Activated CD8-positive, alpha-beta memory T cell treated with anti-CD3 and anti-CD28 coated beads, Interleukin-2, amount 10 ng/mL, durations not matched to agents 7 days and 5 days (primary cell): Measurements from ENCODE around the gene CHST13. TPM values are rescaled to one million over a fixed set of nuclear protein-coding genes. Genes with fewer than 3 reads are reported as not detected.

Experiments
- ATAC-seq: fragments of 150-1000 bp; cut with Tn5 transposase; one replicate; pipeline ENCODE4 v1.10.0; 2021; ENCODE audit warnings: moderate library complexity
- CTCF ChIA-PET: fragments of 350-600 bp; sonication (Branson Sonifier 250); formaldehyde crosslinking; loops from one replicate; lab custom pipeline; 2021; ENCODE audit warnings: antibody characterized with exemption; lab: Charles Lee
- DNase-seq: peaks from one replicate; pipeline ENCODE4 v3.0.0-alpha.2; 2020
- H3K27ac Mint-ChIP-seq: one replicate; pipeline ENCODE4 v1.8.0; 2021; ENCODE audit warnings: mild to moderate bottlenecking, mixed read lengths
- H3K27me3 Mint-ChIP-seq: one replicate; pipeline ENCODE4 v1.8.0; 2021; ENCODE audit warnings: mixed read lengths
- H3K36me3 Mint-ChIP-seq: one replicate; pipeline ENCODE4 v1.8.0; 2021; ENCODE audit warnings: mild to moderate bottlenecking, mixed read lengths
- H3K4me1 Mint-ChIP-seq: one replicate; pipeline ENCODE4 v1.8.0; 2021; ENCODE audit warnings: mixed read lengths
- H3K4me3 Mint-ChIP-seq: one replicate; pipeline ENCODE4 v1.8.0; 2021; ENCODE audit warnings: mild to moderate bottlenecking, moderate library complexity, mixed read lengths
- H3K9me3 Mint-ChIP-seq: one replicate; pipeline ENCODE4 v1.8.0; 2022; ENCODE audit warnings: low read depth, mixed read lengths
- total RNA-seq, 2 experiments: library from RNA; stranded (reverse); gene quantifications; one replicate each; pipeline ENCODE4 v1.2.3, GENCODE V29; 2021

Gene CHST13
- total RNA-seq, 2 experiments from 2014 or later: not detected

DNA sequence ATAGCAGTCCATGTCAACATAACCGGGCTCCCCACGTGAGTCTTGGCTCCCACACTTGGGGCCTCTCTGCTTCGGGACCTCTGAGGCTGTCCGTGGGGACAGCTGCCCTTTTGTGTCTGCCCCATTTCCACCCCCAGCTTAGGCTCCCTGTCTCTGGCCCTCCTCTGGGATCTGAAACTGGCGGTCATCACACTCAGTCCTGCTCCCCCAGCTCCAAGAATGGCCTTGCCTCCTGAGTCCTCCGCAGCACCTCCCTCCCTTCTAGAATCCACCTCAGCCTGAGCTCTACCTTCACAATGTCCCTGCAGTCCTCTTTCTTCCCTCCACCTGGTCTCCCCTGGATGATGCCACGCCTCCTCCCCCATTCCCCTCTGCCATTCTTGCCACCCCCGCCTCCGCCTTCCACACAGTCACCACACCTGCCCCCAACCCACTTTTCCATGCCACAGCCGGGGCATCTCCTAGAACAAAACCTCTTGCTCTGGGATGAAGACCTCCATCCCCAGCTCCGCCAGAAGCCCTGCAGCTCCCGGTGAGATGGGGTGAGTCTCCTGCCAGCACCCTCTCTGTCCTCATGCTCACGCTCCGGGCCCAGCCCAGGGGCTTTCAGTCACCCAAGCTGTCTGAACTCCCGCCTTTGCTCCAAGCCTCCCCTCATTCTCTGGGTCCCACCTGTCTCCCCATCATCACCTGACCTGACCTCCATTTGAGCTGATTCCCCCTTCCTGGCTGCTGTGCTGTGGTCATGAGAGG is 41.3 kb upstream of the CHST13 start:
- no peaks in the 10 kb centered on the region for H3K27me3 Mint-ChIP-seq
- no peaks in the 10 kb centered on the region for H3K36me3 Mint-ChIP-seq

DNA sequence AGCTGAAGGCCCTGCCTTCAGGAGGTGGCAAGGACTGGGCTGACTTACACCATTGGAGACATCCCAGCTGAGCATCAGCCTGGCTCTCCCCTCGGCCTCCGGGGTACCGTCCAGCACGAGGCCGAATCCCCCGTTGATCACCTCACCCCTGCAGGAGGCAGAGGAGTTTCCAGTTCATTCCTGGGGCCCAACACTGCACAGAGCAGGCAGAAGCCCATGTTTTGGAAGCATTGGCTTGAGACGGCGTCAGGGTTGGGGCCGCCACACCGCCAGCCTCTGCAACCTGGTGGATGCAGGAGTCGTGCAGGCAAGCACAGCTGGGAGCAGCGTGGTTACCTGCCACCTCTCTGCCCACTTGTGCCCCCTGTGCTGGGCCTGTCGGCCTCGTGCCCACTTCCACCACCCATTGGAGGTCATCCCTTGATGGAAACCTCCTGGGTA is 40.6 kb upstream of the CHST13 start:
- Mint-ChIP-seq H3K27ac (no peak overlapping the region), H3K27me3 (no peaks in the 10 kb centered on the region), H3K36me3 (no peaks in the 10 kb centered on the region), H3K4me1 (peaks cover 13% of the 10 kb centered on the region), H3K9me3 (no peaks in the 10 kb centered on the region), H3K4me3 (no peak overlapping the region)
- CTCF ChIA-PET: no interaction called here
- DNase-seq (no peak), ATAC-seq (no peak)

More for the DNA sequence above, 41.3 kb upstream of the CHST13 start:
- H3K4me3 Mint-ChIP-seq: no peak overlapping the region
- CTCF ChIA-PET: no interaction called here
- ATAC-seq: no peak
- no peak overlapping the region for H3K27ac Mint-ChIP-seq
- peaks cover 13% of the 10 kb centered on the region for H3K4me1 Mint-ChIP-seq
- no peak for DNase-seq
- no peaks in the 10 kb centered on the region for H3K9me3 Mint-ChIP-seq

DNA sequence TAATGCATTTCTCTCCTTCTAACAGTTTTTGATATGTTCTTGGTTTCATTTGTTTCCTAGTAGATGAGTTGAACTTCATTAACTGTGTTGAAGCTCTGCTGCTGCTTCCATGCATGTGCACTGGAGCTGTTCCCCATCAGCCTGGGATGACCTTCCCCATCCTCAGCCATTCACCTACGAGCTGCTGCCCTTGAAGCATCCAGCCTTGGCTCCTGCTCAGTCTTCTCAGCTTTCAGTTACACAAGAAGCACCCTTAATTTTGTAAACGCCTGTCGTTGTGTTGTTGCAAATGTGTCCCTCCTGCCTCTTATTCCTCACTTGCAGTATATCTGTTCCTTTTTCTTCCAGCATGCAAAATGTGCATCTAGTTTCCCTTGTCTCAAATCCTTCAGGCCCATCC is 39.8 kb upstream of the CHST13 start:
- Mint-ChIP-seq H3K36me3 (no peaks in the 10 kb centered on the region), H3K27ac (no peak overlapping the region), H3K4me1 (peaks cover 13% of the 10 kb centered on the region), H3K4me3 (no peak overlapping the region), H3K9me3 (no peaks in the 10 kb centered on the region), H3K27me3 (no peaks in the 10 kb centered on the region)
- no peak for DNase-seq
- CTCF ChIA-PET: interaction anchor here (1.0 kb wide), 1 partner anchor 498 kb away, joined by 3 read pairs; the partner anchor contains the start of gene PLXNA1
- ATAC-seq: no peak

DNA sequence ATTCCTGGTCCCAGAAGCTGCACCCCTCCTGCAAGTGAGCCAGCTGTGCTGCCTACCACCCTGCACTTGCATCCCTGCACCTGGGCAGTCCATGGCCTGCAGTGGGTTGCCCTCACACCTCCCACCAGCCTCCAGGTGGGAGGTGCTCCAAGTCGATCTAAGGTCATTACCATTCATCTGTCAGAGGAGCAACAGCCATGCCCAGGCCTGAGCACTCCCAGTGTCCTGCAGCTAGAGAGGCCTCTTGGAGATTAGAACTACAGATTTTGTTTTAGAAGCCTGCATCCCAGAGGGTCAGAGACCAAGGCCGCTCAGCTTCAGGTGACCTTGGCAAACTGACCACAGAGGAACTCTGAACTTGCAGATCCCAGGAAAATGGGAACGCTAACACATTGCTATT is 39.3 kb upstream of the CHST13 start:
- no peak for ATAC-seq
- no peaks in the 10 kb centered on the region for H3K9me3 Mint-ChIP-seq
- DNase-seq: no peak
- CTCF ChIA-PET: interaction anchor here (1.0 kb wide), 1 partner anchor 498 kb away, joined by 3 read pairs; the partner anchor contains the start of gene PLXNA1
- no peak overlapping the region for H3K4me3 Mint-ChIP-seq
- no peaks in the 10 kb centered on the region for H3K27me3 Mint-ChIP-seq
- H3K4me1 Mint-ChIP-seq: peaks cover 13% of the 10 kb centered on the region
- no peaks in the 10 kb centered on the region for H3K36me3 Mint-ChIP-seq
- H3K27ac Mint-ChIP-seq: no peak overlapping the region

DNA sequence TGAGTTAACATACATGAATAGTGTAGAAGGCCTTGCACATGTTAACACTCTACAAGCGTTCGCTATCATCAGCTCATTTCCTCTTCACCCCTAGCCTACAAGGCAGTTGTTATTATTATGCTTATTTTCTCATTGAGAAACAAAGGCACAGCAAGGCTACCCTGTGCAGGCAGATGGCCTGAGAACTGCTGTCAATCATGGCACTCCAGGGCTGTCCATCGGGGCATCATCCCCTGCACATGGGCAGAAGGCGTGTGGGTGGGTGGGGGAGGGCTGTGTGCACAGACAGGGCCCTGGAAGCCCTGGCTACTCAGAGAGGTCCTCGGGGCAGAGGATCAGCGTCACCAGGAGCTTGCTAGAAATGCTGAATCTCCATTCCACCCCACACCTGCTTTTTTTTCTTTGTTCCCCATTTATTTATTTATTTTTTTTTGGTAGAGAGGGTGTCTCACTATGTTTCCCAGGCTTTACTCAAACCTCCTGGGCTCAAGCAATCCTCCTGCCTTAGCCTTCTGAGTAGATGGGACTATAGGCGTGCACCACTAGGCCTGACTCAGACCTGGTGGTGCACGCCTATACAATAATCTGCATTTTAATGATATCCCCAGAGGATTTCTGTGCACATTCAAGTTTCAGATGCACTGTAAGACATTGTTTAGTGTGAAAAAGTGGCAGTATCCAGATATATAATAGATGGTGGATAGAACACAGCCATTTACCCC is 38.6 kb upstream of the CHST13 start:
- DNase-seq (no peak), ATAC-seq (no peak)
- CTCF ChIA-PET: no interaction called here
- Mint-ChIP-seq H3K4me1 (peaks cover 13% of the 10 kb centered on the region), H3K27ac (no peak overlapping the region), H3K9me3 (no peaks in the 10 kb centered on the region), H3K27me3 (no peaks in the 10 kb centered on the region), H3K4me3 (no peak overlapping the region), H3K36me3 (no peaks in the 10 kb centered on the region)

DNA sequence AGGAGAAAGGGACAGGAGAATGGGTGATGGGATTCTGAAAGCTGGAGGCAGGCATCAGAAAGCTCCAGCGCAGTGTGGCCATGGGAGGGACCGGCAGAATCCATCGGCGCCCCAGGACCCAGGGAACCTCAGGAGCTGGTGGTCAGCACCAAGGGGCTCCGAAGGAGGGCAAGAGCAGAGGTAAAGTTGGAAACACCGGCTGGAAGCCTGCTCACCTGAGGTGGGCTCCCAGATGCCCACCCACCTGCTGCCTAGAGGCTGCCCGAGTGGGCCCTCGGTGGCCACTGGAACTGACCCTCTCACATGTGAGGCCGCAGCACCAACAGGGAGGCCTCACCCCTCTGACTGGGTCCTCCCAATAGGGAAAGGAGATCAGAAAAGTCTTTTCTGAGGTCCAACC is 38.0 kb upstream of the CHST13 start:
- ATAC-seq (no peak), DNase-seq (no peak)
- Mint-ChIP-seq H3K36me3 (no peaks in the 10 kb centered on the region), H3K9me3 (no peaks in the 10 kb centered on the region), H3K27ac (no peak overlapping the region), H3K4me1 (peaks cover 13% of the 10 kb centered on the region), H3K4me3 (no peak overlapping the region), H3K27me3 (no peaks in the 10 kb centered on the region)
- CTCF ChIA-PET: no interaction called here

DNA sequence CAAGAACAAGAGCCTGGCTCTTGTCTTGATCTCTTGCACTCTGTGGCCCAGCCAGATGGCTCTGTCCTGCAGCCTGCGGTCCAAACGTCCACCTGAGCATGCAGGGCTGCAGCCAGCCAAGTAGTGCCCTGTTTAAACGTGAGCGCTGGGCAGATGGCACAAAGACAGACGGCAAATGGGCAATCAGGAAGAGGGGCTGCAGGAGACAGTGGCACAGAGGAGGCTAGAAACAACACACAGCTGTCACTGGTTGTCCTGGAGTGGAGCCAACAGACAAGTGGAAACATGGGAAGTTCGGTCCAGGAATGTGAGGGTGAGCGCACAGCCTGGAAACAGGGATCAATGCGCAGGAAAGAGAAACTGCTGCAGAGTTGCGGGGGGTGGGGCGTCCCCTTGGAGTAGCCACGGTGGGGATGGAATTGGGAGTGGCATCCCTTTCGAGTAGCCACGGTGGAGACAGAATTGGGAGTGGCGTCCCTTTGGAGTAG is 37.6 kb upstream of the CHST13 start:
- H3K9me3 Mint-ChIP-seq: no peaks in the 10 kb centered on the region

DNA sequence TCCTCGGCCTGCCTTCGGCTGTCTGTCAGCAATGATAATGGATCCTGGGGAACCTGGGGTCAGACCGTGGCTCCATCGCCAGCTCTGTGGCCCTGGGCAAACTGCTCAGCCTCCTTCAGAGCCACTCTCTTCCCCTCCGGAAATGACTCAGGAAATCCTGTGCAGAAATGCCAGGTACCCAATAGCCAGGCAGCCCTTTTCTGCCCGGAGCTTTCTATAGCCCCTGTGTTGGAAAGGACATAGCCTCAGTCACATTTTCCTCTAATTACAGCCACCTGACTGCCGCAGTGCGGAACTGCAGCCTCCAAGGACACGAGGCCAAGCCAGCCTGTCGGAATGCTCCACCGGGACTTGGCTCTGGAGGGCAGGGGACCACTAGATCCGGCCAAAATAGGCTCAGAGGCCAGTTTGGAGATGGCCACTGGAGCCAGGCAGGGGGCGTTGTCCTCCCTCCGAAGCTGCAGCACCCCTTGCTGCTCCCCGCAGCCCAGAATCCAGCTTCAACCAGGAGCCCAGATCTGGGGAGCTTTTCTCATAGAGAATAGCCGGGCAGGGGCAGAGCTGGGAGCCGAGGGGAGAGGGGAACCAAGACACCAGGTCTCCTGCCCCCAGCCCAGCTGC is 36.7 kb upstream of the CHST13 start:
- Mint-ChIP-seq H3K27me3 (no peaks in the 10 kb centered on the region), H3K4me3 (no peak overlapping the region), H3K36me3 (no peaks in the 10 kb centered on the region), H3K9me3 (no peaks in the 10 kb centered on the region), H3K4me1 (peaks cover 13% of the 10 kb centered on the region), H3K27ac (peak overlapping the region; percentile 57)
- peak; percentile 82 for ATAC-seq
- peak; percentile 44 for DNase-seq
- CTCF ChIA-PET: no interaction called here

More for the DNA sequence above, 37.6 kb upstream of the CHST13 start:
- CTCF ChIA-PET: no interaction called here
- H3K27ac Mint-ChIP-seq: no peak overlapping the region
- no peak for ATAC-seq
- H3K4me3 Mint-ChIP-seq: no peak overlapping the region
- no peaks in the 10 kb centered on the region for H3K27me3 Mint-ChIP-seq
- H3K36me3 Mint-ChIP-seq: no peaks in the 10 kb centered on the region
- no peak for DNase-seq
- H3K4me1 Mint-ChIP-seq: peaks cover 13% of the 10 kb centered on the region

DNA sequence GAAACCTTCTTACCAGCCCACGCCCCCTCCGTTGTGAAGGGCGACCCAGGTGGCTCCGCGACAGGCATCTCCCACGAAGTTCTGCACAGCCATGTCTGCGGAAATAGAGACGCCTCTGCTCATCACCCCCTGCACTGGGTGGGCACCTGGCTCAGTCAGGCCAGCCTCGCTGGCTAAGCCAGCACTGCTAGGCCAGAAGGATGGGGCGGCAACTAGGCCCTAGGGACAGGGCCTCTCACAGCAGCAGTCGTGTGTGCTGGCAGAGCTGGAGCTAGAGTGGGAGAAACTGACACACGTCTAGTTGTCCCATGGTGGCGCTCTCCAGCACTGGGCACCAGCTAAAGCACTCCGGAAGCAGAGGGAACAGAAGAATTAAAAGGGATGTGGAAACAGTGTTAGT is 35.8 kb upstream of the CHST13 start:
- Mint-ChIP-seq H3K4me1 (peaks cover 16% of the 10 kb centered on the region), H3K27me3 (no peaks in the 10 kb centered on the region), H3K4me3 (no peak overlapping the region), H3K36me3 (no peaks in the 10 kb centered on the region), H3K9me3 (no peaks in the 10 kb centered on the region), H3K27ac (no peak overlapping the region)
- ATAC-seq (no peak), DNase-seq (no peak)
- CTCF ChIA-PET: no interaction called here

DNA sequence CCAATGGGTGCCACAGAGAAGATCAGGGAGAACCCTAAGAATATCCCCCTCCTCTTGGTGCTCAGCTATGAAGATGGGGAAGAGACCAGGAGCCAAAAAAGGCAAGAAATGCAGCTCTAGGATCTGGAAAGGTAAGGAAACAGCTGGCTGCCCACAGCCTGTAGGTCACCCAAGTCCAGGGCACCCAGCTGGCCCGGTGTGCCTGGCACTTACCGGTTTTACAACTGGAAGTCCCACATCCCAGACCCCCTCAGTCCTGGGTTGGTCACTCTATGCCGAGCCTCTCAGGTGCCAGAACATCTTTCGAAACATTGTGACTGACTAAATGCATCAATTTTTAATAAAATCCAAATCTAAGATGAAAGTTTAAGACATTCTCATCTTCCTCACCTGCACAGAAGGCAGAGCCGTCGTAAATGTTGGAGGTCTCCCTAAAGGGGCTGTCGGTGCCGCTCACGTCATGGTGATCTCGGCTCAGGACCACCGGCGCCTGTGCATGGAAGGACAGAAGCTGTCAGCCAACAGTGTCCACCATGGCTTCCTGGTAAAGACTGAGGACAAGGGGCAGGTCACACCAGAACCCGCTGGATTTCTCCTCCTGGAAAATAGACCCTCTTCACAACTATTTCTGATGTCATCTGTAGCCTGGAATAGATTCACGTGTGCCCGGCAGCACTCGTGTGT is 34.9 kb upstream of the CHST13 start:
- H3K27ac Mint-ChIP-seq: no peak overlapping the region
- ATAC-seq: no peak
- no peak overlapping the region for H3K4me3 Mint-ChIP-seq
- no peaks in the 10 kb centered on the region for H3K9me3 Mint-ChIP-seq
- CTCF ChIA-PET: no interaction called here
- no peaks in the 10 kb centered on the region for H3K36me3 Mint-ChIP-seq
- H3K4me1 Mint-ChIP-seq: peaks cover 22% of the 10 kb centered on the region
- no peak for DNase-seq
- no peaks in the 10 kb centered on the region for H3K27me3 Mint-ChIP-seq

DNA sequence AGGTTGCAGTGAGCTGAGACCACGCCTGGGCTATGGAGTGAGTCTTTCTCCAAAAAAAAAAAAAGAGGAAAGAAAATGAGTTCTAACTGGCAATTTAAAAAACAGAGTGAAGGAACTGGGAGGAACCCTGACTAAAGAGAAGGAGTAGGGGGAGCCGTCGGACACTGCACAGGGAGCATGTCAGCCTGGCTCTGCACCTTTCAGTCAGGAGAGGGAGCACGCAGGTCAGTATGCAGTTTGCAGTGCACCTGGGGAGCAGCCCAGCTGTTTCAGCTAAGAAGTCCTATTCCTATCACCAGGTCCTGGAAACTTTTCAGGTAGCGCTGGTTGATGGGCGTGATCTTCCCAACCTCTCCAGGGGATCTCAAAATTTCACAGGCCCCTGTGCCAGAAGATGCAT is 33.3 kb upstream of the CHST13 start:
- peaks cover 26% of the 10 kb centered on the region for H3K4me1 Mint-ChIP-seq
- ATAC-seq (no peak), DNase-seq (no peak)
- no peak overlapping the region for H3K4me3 Mint-ChIP-seq
- no peak overlapping the region for H3K27ac Mint-ChIP-seq
- CTCF ChIA-PET: interaction anchor here (1.2 kb wide), 1 partner anchor 32 kb away, joined by 3 read pairs; no protein-coding TSS in a partner anchor
- no peaks in the 10 kb centered on the region for H3K36me3 Mint-ChIP-seq
- H3K27me3 Mint-ChIP-seq: no peaks in the 10 kb centered on the region
- H3K9me3 Mint-ChIP-seq: no peaks in the 10 kb centered on the region

DNA sequence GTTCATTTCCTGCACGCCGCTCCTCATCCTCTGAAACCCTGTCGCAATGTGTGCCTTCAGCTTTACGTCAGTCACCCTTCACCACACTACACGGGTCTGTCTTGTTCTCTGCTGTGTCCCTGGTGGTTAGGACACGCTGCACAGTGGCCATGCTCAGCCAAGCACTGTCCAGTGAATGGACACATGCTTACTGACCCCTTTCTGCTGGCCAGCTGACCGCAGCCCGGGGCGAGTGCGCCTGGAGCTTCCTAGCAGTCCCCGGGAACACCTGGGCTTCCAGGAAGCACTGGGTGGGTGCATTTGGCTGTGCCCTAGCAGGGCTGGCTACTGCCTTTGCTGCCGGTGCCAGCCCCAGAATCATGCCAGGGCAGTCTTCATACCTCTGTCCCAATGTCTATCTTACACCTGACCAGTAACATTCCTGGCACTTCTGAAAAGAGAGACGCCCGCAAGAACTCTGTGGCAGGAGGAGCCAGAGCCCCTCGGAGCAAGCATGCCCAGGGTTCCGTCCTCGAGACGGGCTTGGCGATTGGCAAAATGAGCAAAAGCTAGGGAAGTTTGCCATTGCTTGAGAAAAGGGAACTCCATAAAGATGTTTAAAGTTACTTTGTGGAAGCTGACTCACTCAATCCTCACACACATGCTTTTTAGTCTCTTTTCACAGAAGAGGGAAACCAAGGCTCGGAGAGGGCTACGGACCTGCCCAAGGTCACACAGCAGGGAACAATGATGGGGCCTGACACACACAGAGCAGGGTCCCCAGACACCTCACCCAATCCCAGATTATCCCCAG is 32.5 kb upstream of the CHST13 start:
- Mint-ChIP-seq H3K9me3 (no peaks in the 10 kb centered on the region), H3K27me3 (no peaks in the 10 kb centered on the region), H3K36me3 (no peaks in the 10 kb centered on the region), H3K4me3 (no peak overlapping the region), H3K4me1 (peaks cover 23% of the 10 kb centered on the region), H3K27ac (no peak overlapping the region)
- CTCF ChIA-PET: no interaction called here
- no peak for DNase-seq
- ATAC-seq: no peak
